Measurements from ENCODE around the gene RIC8B.

RIC8B gene

GRCh38 chr12:106801830-106802533 is 27.5 kb downstream of the RIC8B start:
- no peak for FAIRE-seq

GRCh38 chr12:106804668-106805067 is 30.2 kb downstream of the RIC8B start:
- no peak for FAIRE-seq

- no peak for FAIRE-seq
Measured at GRCh38 chr12:106814714-106815113, 40.2 kb downstream of the RIC8B start.

GRCh38 chr12:106815741-106816140 is 41.3 kb downstream of the RIC8B start:
- FAIRE-seq = no peak

GRCh38 chr12:106816231-106816630 is 41.7 kb downstream of the RIC8B start:
- FAIRE-seq = no peak

GRCh38 chr12:106819991-106820390 is 45.5 kb downstream of the RIC8B start:
- no peak for FAIRE-seq

- no peak for FAIRE-seq
Measured at GRCh38 chr12:106831699-106832098, 57.2 kb downstream of the RIC8B start.

GRCh38 chr12:106837782-106838181 is 63.3 kb downstream of the RIC8B start:
- no peak for FAIRE-seq

GRCh38 chr12:106839333-106839732 is 64.9 kb downstream of the RIC8B start:
- FAIRE-seq = no peak

GRCh38 chr12:106840243-106840642 is 65.8 kb downstream of the RIC8B start:
- no peak for FAIRE-seq

- FAIRE-seq = peak; percentile 90
Measured at GRCh38 chr12:106841510-106842302, 67.2 kb downstream of the RIC8B start.

- FAIRE-seq = no peak
Measured at GRCh38 chr12:106845902-106846301, 71.4 kb downstream of the RIC8B start.

- no peak for FAIRE-seq
Measured at GRCh38 chr12:106847861-106848260, 73.4 kb downstream of the RIC8B start.

GRCh38 chr12:106851306-106851705 is 76.8 kb downstream of the RIC8B start:
- FAIRE-seq = no peak

GRCh38 chr12:106854723-106855122 is 80.2 kb downstream of the RIC8B start:
- no peak for FAIRE-seq

- no peak for FAIRE-seq
Measured at GRCh38 chr12:106855221-106855758, 80.8 kb downstream of the RIC8B start.

GRCh38 chr12:106861984-106862916 is 87.8 kb downstream of the RIC8B start:
- FAIRE-seq = no peak

- no peak for FAIRE-seq
Measured at GRCh38 chr12:106863189-106863588, 88.7 kb downstream of the RIC8B start.

GRCh38 chr12:106865683-106866082 is 91.2 kb downstream of the RIC8B start:
- no peak for FAIRE-seq

- no peak for FAIRE-seq
Measured at GRCh38 chr12:106866426-106867080, 92.1 kb downstream of the RIC8B start.

GRCh38 chr12:106867651-106868050 is 93.2 kb downstream of the RIC8B start:
- no peak for FAIRE-seq

GRCh38 chr12:106868982-106869700 is 94.7 kb downstream of the RIC8B start:
- no peak for FAIRE-seq
